GM18517 (cell line): ENCODE measurements around the gene SLC40A1.

Source experiments
- ATAC-seq: cut with Tn5 transposase; IDR thresholded peaks from one replicate; pipeline ENCODE4 v1.9.1; 2021; ENCODE audit warnings: mild to moderate bottlenecking, moderate library complexity; ENCODE audit not compliant: unreplicated experiment

Gene SLC40A1

GRCh38 chr2:189601043-189601442 is 20.5 kb upstream of the SLC40A1 start:
- ATAC-seq = no peak

GRCh38 chr2:189599245-189599644 is 18.7 kb upstream of the SLC40A1 start:
- ATAC-seq = no peak

- no peak for ATAC-seq
Measured at GRCh38 chr2:189595417-189595816, 14.8 kb upstream of the SLC40A1 start.

- ATAC-seq = no peak
Measured at GRCh38 chr2:189594305-189594704, 13.7 kb upstream of the SLC40A1 start.

GRCh38 chr2:189593115-189593514 is 12.5 kb upstream of the SLC40A1 start:
- ATAC-seq = no peak

GRCh38 chr2:189592353-189592984 is 11.9 kb upstream of the SLC40A1 start:
- no peak for ATAC-seq

GRCh38 chr2:189587780-189588179 is 7.2 kb upstream of the SLC40A1 start:
- ATAC-seq = no peak

- ATAC-seq = no peak
Measured at GRCh38 chr2:189585226-189585756, 4.7 kb upstream of the SLC40A1 start.

GRCh38 chr2:189584686-189585085 is 4.1 kb upstream of the SLC40A1 start:
- ATAC-seq = no peak

- no peak for ATAC-seq
Measured at GRCh38 chr2:189583227-189584198, 2.9 kb upstream of the SLC40A1 start.

- ATAC-seq = no peak
Measured at GRCh38 chr2:189582809-189583192, 2.2 kb upstream of the SLC40A1 start.

GRCh38 chr2:189582140-189582808 is 1.7 kb upstream of the SLC40A1 start:
- no peak for ATAC-seq

- no peak for ATAC-seq
Measured at GRCh38 chr2:189581354-189582139, 961 bp upstream of the SLC40A1 start.

- no peak for ATAC-seq
Measured at GRCh38 chr2:189580241-189580651, 340 bp downstream of the SLC40A1 start.

GRCh38 chr2:189579585-189580186 is 900 bp downstream of the SLC40A1 start:
- no peak for ATAC-seq

- no peak for ATAC-seq
Measured at GRCh38 chr2:189578272-189578950, 2.2 kb downstream of the SLC40A1 start.

- no peak for ATAC-seq
Measured at GRCh38 chr2:189577121-189577520, 3.5 kb downstream of the SLC40A1 start.

GRCh38 chr2:189576396-189576795 is 4.2 kb downstream of the SLC40A1 start:
- no peak for ATAC-seq

- ATAC-seq = no peak
Measured at GRCh38 chr2:189574793-189575475, 5.7 kb downstream of the SLC40A1 start.
